HG03108 (cell line): ENCODE results near the gene FADS1.
A peak's percentile ranks its signal among the peaks of the same experiment; 100 is the strongest.

Experiments used
- ATAC-seq: cut with Tn5 transposase; IDR thresholded peaks from one replicate; pipeline ENCODE4 v1.9.1; 2021; ENCODE audit warnings: moderate library complexity; ENCODE audit not compliant: unreplicated experiment

The FADS1 gene

DNA sequence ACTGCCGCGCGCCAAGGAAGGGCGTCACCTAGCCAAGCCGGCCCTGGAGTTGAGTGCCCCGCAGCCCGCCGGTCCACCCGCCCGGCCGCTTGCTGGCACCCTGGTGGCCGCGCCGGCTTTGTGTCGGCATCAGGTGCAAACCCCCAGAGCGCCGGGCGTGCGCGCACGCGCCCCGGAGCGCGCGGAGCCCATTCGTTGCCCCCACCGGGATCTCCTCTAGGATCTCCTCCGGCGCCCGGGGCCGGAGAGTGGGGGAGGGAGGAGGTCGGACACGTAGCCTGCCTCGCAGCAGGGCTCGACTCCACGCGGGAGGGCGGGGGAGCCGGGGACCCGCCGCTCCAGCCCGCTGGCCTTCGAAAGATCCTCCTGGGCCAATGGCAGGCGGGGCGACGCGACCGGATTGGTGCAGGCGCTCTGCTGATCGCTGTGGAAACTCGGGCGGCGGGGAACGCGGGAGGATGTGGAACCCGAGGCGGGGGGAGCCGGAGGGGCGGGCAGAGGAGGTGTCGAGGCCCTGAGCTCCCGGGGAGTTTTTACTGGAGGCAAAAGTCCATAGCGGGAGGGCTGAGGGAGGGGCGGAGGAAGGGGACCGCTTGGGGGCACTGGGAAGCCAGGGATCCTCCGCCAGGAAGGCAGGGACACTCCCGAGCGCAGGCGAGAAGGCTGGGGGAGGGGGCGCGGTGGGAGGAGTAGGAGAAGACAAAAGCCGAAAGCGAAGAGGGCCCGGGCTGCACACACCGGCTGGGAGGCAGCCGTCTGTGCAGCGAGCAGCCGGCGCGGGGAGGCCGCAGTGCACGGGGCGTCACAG is 11.0 kb upstream of the FADS1 start, which contains the start of gene FADS2:
Gene FADS2, plus strand, starts transcription at position 730 of the 808 bp plus-strand sequence. CDS start 91 bp downstream, outside the sequence.
- peak; percentile 65 for ATAC-seq

DNA sequence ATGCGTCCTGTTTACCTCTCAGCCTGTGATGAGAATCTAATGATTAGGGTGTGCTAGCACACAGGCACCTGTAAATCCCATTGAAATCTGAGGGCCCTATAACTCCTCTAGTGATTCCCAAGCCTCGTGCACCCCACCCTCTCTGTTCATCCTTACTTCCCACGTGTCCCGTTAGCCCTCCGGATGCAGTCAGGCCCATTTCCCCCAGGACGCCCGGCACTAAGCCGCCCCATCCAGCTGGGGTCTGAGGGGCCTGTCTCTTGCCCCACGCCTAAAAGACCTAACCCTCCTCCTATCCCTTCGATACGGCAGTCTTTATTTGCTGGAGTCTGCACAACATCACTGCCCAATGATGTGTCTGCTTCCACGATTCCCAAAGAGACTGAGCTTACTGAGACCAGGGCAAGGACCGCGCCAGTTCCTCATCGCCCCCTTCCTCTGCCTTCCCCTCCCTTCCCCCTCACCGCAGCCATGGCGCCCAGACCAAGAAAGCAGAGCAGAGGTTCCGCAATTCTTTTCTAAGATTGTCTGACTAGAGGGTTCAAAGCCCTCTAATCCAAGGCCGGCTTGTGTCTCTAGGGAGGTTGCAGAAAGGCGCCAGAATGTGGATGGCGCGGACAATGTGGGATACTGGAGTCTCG is 10.2 kb upstream of the FADS1 start:
- ATAC-seq: peak; percentile 1

DNA sequence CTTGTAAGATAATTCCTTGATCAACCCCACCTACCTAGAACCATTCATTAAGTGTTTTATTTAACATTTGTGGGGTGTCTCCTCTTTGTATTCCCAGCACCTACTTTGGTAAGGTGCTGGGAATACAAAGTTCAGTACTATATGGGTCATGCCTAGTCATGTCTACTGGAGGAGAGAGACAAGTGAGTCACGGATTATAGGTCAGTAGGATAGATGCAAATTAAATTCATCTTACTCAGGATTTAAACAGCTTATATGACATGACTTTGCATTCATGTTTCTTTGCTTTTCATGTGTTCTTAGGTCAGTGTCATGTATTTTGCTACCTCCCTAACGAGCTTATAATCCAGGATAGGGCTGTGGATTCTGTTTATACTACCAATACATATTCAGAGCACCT is 3.4 kb upstream of the FADS1 start:
- no peak for ATAC-seq

DNA sequence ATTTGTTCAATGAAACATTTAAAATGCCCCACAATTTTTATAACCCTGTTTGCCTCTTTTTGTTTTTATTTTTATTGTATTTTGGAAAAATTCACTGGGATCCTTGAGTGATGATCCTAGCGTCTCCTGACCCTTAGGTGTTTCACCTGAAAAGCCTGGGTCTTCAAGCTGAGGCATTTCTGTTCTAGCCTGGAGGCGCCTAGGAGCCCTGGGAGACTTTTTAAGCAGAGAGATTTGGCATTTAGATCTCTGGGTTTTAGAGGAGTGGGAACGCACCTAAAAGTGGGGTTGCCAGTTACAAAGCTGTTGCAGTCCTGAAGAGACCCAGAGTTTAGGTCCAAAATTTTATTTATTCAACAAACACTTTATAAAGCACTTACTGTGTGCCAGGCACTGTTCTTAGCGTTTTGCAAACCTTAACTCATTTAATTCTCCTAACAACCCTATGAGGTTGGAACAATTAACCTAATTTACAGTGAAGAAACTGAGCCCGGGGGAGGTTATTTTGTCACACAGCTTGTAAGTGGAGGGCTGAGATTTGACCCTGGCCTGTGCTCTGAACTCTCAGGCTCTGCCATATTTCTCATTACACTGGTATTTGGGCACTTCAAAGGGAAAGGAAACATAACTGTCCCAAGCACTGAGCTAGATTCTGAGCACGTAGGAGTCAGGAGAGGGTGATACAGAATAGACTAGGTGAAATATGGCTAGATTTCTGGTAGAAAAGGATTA is 834 bp upstream of the FADS1 start:
- ATAC-seq: no peak

DNA sequence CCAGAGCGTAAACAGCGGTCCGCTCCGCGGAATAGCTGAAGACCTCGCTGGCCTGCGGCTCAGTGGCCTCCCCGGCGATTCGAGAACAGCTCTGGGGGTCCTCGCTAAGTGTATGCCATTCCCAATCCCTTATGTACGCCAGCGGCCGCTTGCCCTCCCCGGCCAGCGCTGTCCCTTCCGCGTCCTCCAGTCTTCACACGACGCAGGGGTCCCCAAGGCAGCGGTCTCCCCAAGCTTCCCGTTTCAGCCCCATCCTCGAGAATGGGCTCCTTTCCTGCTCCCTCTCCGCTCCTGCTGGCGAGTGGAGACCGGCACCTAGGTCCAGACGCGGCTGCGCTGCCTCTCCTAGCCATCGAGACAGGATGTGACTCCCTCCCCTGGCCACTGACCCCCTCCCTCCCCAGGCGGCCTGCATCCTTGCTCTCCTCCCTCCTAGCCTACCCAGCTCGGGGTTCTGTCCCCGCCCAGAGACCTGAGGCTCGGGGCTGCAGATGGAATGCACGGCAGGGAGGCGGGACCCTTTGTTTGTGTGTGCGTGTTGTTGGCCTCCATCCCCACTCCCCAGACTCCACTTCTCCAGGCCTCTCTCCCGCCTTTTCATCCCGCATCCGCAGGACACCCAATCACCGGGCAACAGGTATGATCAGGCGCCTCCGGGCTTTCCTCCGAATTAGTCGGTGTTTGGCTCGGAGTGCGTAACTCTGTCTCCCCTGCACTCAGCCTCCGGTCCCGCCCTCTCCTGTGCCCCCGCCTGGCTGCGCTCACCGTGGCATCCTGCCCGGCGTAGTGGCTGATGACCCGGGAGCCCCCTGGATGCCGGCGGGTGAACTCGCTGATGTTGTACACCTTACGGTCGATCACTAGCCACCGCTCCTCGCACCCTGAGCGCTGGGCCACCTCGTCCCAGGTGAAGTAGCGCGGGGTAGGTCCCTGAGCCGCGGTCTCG is 740 bp downstream of the FADS1 start:
- ATAC-seq: peak; percentile 15

DNA sequence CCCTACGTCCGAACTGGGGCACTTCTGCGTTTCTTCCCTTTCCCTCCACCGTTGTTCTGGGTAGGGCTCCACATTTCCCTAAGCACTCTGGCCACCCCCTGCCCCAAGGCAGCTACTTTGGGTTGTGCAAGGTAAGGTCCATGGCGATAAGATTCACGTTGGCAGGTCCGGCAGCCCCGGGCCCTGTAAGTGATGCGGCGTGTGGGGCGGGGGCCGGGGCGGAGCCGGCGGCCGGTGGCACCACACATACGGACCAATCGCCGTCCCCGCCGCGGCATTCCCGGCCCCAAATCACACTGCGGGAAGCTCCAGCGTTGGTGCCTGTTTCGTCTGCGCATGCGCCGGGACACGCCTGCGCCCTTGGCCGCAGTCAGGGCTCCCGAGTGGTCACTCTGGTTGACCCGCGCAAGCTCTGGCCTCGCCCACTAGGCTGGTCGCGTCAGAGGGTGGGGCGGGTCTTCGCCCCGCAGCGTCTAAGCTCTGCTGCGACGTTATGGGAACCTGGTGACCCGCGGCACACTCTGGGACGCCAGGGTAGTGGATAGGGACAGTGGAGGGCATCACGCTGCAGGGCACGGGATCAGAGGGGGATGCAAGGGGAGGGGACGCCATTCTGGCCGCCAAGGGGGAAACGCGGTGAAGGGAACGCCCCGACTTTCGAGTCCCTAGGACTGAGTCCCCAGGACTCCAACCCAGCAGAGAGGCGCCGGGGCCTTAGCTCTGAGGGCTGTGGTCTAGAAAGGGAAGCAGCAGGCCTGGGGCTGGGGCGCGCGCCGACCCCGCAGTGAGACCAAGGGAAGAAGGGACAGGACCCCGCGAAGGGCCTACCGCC is 1.6 kb downstream of the FADS1 start:
- peak; percentile 58 for ATAC-seq

DNA sequence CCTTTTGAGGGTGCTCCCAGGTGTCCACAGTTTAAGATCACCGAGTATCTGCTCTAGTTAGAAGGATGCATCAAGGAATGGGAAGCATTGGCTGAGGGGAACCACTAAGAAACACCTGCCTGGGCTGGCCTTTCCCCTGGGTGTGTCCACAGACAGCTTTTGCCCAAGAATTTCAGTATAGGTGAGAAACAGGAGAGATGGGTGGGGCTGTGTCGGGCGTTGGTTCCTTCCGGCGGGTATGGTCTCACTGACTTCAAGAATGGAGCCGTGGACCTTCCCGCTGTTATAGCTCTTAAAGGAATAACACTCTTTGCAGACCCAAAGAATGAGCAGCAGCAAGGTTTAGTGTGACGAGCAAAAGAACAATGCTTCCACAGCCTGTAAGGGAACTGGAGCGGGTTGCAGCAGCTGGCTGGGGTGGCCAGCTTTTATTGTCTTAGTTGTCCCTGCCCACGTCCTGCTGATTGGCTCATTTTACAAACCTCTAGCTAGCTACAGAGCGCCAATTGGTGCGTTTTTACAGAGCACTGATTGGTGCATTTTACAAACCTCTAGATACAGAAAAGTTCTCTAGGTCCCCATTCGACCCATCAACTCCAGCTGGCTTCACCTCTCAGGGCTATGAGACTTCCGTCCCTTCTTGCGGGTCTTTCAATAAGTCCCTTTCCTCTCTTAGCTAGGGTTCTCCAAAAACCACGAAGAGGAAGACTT is 2.4 kb downstream of the FADS1 start:
- no peak for ATAC-seq

DNA sequence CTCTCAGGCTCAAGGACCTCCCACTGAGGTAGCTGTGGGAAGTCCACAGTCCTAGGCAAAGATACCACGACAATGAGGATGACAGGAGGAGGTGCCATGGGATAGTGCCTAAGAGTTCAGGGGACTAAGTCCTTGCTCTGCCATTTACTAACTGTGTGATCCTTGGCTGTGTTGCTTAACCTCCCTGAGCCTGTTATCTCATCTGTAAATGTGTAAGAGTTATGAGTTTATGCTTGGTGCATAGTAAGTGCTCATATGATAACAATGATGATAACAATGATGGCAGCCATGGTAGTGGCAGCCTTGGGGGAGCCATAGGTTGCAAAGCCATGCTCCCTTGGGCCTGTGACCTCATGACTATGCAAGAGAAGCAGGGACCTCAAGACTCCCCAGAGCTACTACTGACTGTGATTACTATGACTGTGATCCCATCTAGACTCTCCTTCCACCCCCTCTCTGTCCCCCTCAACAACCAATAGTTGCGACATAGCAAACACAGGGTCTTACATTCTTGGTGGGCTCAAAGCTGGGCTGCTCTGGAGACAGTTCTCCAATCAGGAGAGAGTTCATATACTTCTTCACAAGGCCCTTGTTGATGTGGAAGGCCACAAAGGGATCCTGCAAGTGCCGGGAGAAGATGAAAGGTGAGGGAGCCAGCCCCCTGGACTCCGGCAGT is 3.9 kb downstream of the FADS1 start:
- no peak for ATAC-seq

DNA sequence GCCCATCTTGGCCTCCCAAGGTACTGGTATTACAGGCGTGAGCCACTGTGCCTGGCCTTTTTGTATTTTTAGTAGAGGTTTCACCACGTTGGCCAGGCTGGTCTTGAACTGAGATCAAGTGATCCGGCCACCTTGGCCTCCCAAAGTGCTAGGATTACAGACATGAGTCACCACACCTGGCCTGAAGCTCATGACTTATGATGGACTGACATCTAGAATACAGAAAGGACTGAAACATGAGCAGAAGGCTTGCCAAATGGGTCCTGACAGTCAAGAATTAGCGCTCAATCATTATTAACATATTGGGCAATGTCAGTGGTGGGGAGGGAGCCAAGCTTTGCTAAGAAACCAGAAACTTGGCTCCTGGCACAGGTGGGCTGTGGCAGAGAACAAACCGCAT is 5.0 kb downstream of the FADS1 start:
- ATAC-seq: no peak

DNA sequence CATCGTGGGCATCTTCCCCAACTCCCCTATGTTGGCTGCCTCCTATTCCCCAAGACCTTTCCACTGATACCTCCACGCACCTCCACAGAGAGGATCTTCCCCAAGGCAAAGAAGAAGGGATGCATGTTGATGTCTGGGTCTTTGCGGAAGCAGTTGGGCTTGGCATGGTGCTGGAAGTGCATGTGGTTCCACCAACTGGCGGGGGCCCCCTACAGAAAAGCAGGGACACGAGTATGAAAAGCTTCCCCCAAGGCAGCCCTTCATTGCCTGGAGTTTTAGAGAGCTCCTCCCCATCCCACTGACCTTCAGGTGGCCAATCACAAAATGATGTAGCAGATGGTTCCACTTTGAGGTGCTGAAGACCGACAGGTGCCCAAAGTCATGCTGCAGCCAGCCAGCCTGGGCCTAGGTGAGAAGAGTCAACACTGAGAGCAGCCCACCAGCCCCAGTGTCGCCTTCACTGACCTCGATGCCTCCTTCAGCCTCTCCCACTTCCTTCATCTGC is 6.1 kb downstream of the FADS1 start:
- no peak for ATAC-seq

DNA sequence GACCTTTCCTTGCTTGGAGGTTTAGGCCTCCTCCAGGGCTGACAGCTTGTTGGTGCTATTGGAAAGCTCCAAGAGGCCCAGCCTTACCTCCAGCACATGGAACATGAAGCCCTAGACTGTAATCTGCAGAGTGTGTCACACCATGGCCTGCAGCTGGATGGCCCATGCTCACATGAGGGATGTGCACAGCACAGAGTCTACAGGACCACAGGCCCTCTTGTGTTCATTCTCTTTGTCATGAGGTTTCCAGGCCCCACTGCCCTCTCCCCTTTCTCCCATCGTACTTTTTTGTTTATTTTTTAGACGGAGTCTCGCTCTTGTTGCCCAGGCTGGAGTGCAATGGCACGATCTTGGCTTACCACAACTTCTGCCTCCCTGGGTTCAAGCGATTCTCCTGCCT is 10.0 kb downstream of the FADS1 start:
- ATAC-seq: no peak

DNA sequence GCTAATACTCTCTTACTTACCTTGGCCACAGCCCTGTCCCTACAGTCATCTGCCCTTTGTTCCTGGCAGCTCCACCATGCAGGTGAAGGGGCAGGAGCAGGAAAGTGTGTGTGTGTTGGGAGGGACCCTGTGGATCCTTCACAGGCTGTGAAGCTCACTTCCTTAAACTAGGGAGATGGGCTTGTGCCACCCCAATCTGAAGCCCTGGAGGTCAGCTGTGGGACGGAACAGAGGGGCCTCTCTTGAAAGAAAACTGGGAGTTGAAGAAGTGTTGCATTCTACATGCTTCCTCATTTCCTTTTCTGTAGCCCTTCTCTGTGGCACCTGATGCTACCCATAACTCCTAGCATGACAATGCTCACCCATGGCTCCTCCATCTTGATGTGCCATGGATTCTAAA is 11.7 kb downstream of the FADS1 start:
- no peak for ATAC-seq

DNA sequence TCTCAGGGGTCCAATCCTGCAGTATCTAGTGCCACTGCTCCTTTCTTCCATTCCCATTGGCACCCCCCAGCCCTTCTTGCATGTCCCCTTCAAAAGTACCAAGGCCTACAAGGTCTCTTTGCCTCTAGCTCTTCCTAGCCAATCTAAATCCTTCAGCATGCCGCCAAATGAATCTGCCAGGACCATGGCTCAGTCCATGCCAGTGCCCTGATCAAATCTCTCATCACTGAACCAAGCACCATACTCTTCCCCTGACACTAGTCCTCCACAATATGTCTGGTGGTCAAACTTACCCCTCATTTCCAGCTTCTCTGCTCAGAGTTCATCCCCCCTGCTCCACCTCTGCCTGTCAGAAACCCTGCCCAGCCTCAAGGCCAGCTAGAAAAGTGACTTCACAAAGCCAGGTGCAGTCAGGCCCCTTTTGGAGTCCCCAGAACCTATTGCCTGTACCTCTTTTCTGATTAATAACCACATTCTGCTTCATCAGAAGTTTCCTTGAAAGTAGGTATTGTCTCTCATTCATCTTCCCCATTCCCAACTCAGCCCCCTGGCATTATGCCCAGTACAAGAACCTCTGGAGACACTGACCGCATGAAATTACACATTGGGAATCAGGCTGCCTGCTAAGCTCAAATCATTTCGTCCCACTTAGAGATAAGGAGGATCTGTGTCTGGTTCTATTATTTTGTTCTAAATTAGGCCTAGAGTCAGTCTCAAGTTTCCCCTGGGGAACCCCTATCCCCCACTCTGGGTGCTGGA is 12.7 kb downstream of the FADS1 start:
- no peak for ATAC-seq

DNA sequence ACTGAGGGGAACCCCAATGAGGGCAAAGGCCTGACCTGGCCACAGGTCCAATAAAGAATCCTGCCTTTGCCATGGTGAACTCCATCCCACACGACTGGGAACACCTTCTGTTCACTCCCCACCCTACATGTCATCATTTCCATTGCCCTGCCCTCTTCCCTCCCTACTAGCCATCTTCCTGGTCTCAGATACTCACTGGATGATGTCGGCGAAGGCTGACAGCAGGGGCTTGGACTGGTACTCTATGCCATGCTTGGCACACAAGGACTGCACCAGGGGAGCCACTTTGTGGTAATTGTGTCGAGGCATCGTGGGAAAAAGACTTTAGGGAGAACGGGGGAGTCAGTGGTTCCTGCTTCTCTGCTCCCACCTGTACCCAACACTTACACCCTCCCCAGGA is 14.2 kb downstream of the FADS1 start:
- ATAC-seq: no peak

DNA sequence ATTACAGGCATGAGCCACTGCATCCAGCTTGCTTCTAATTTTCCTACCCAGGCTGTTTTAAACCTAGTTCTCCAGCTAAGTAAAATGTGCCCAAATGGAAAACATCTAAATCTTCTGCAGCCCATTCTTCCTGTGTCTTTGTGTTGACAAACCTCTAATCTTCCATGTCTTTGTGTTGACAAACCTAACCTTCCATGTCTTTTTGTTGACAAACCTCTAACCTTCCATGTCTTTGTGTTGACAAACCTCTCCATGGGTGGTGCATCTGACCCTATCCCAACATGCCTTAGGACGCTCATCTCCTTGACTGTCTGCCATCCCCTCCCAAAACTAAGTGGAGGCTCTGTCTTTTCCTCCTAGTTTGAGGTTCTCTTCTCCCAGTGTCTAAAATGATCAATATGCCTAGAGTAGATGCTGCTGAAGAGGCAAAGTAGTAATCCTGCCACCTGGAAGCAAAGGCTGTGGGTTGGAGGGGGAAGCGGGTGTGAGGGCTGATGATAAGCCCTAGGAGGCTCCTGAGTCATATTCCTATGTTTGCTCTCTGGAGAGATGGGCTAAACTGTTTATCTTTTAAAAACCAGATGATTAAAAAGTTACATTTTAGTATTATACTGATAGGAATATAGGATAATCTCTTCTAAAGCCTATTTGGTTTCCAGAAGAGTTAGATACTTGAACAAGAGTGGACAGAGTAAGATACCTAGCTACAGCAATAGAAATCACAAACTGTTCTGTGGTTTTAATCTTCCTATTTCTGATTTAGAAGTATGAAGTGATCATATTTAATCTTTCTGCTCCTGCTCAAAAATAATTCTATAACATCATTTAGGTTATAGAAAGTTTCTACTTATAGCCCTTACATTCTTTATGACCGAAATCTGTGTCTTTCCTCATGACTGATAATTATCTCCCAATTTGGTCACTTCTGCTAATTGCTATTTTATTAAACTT is 16.2 kb downstream of the FADS1 start:
- ATAC-seq: no peak

DNA sequence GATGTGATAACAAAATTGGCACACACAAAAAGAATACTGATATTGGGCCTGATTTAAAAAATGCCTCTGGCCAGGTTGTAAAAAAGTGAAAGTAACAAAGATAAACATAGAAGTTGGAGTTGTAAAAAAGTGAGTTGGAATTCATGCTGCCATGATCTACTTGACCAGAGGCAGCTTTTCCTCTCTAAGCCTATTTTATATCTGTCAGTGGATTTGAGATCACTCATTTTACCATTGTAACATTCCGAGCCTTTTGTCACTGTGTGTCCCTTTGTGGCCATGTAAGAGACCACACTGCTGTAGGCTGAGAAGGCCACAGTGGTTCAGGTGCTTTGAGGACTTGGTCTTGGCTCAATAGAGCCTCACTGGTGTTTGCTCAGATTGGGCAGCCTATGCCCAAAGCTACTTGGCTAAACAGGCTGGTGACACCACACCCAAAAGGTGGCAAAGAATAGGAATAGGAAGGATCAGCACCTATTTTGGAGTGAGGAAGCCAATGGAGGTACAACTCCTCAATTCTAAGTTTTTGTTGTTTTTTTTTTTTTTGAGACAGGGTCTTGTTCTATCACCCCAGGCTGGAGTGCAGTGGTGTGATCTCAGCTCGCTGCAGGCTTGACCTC is 17.0 kb downstream of the FADS1 start:
- no peak for ATAC-seq
